DMS79 (cell line): ENCODE data around the gene DDX31.

Source experiments
- DNase-seq: peaks from one replicate; lab custom pipeline; 2025; lab: John Stamatoyannopoulos, UW

Gene DDX31

DNA sequence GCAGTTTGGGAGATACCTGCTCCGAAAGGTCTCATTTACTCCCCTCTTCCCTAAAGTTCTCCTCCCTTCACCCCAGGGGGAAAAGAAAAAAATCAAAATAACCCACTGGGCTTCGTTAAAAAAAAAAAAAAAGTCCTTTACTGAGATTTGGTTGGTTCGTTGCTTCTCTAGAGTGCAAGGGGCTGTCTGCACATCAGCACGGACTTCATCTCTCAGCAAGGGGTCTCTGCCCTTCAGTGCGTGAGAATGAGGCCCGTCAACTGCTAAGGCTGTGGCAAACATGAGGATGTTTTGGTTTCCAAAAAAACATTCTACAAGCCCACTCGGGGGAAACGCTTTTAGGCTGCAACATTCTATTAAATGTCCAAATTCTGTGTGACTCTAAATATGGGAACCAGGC is 77.3 kb downstream of the DDX31 start:
- no peak for DNase-seq

DNA sequence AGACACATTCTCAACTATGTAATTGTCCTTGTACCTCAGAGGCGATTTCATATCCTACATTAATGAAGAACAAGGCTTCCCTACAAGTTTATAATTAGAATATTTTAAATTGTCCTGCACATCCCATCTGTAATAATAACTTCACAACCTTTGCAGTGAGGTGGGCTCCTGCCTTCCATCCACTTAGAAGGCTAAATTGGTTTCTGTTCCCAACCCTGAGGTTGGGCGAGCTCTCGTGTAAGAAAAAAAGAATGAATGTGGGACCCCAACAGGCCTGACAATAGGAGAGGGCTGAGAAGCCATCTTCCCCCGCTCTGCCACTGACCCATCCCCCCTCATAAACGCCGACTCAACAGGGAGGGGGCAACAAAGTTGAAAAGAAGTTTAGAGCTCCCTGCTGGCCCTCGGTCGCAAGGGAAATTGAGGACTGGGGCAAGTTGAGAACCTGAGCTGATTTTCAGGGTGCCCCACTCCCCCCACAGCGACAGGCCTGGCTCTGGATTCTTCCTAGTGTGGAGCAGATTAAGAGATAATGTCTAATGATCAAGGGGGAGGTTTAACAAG is 78.0 kb downstream of the DDX31 start:
- DNase-seq, result no peak

DNA sequence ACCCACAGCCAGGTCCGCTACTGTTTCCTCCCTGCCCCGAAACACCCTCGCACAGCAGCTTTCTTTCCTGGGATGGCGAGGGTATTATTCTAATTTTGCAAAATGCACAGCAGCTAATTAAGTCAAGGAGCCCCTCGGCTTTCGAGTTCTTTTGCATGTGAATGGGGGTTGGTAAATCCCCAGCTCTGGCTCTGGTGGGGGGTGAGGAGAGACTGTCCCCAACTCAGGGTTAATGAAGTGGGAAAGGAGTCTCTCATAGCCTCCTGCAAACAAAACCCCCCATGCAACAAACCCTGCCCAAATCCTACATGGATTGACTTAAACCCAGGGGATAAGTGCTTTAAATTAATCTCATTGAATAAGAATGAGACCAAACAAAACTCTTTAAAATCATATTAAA is 78.5 kb downstream of the DDX31 start:
- DNase-seq, result no peak

DNA sequence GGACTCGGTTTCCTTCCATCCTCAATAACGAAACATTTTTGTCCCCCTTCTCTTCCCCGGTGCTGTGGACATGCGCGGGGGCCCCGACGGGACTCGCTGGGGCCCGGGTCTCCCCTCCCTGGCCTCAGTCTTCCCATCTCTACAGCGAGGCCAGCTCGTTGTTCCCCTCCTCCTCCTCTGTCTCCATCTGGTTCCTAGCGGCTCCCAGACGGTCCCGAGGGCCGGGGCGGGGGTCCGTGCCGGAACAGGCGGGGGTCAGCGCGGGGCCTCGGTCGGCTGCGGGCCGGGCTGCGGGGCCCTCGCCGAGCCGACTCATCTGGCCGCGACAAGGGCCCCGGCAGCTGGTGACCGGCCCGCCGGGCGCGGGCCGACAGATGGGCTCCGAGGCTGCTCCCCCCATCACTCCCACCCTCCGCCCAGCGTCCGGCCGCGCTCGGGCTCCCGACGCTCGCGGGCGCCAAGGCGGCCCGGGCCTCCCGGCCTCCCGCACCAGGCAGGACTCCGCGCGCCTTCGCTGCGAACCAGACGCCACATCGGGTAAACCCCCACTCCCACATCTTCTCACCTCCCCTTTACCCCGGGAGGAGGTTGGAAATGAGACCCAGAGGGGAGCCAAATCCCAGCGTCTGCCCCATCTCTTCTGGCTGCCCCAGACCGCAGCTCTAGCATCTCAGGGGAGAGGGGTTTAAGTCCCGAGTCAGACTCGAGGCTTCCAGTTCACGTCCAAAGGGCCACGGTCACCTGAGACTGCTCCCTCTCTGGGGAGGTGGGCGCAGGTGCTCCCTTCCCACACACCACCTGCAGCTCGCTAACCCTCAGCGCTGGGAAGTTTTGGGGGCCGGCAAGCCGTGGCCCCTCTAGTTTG is 79.2 kb downstream of the DDX31 start:
- DNase-seq, result no peak

DNA sequence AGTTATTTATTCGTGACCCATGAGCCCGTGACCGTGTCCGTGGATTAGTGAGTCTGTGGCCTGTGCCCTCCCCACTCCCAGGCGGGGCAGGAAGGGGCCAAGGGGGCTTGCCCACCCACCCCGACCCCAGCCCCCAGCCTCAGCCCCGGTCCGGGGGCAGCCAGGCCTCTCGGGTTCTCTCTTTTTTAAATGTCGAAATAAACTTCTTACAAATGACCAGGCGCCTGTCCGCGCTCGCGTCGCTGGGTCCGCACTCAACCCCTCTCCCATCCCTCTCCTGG is 79.8 kb downstream of the DDX31 start:
- no peak for DNase-seq

DNA sequence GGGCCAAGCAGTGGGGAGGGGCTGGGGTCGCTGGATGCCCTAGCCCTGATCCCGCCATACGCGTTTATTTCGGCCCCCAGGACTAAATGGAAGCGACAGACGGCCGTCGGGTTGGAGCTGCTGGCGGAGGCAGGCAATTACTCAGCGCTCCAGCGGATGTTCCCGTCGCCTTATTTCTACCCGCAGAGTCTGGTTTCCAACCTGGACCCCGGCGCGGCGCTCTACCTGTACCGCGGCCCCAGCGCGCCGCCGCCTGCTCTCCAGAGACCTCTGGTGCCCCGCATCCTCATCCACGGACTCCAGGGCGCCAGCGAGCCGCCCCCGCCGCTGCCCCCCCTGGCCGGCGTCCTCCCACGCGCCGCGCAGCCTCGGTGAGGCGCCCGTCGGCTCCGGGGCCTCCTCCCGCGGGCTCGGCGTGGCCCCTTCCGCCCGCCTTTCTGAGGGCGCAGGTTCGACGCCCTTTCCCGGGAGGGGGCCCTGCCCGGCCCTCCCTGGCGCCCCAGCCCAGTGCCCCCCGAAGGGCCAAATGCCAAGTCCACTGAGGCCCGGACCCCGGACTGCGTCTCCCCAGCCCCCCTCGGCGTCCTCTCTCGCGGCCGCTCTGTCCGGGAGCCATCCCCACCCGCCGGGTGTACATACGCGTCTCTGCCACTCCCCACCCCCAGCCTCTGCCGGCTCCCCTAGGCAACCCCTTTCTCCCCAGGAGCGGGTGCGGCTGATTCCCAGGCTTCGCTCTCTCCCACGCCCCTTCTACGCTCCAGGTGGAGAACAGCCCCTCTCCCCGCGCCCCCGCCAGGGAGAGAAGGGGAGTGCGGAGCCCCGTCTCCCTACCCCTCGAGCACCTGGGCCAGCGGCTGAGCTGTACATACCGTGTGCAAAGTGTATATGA is 80.4 kb downstream of the DDX31 start:
- DNase-seq, result no peak

DNA sequence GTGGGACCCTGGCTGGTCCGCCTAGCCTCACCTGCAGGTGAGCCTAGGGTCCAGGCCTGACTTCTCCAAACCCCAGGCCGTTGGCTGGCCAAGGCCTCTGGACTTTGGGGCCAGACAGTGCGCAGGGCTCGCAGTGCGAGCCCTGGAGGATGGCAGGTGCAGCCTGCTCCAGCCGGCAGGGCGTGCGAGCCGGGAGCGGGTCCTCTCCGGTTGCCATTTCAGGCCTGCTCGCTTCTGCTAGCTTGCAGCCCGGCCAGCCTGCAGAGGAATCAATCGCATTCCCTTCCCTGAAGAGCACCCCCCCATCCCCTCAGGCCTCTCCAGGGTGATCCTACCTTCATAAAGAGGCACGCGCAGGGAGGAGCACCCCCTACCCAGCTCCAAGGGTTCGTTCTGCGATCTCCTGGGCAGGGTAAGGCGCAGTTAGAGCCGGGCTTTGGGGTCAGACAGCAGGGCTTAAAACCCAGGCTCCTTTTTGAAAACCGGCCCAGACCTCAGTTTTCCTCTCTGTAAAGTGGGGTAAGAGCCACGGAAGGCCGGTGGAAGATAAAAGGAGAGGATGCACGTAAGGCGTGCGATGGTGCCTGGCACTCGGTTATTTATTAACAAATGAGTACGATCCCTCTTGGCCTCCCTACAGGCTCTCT is 81.2 kb downstream of the DDX31 start:
- DNase-seq, result no peak

DNA sequence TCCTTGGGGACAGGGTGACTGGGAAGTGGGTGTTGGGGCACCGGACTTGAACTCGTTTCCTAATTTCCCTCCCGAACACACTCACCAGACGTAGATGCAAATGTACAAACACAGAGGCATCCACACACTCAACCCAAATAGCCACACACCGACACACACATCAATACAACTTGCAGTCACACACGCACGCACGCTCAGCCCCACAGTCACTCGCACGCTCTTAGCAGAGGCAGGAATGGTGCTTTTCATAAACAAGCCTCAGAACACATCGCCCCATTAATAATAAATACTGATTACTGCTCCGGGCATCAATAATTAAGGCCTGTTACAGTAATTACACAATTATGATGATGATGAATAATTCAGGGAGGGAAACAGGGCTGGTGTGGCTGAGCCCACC is 81.7 kb downstream of the DDX31 start:
- no peak for DNase-seq

GRCh38 chr9:132587592-132587955 is 82.2 kb downstream of the DDX31 start:
- no peak for DNase-seq

DNA sequence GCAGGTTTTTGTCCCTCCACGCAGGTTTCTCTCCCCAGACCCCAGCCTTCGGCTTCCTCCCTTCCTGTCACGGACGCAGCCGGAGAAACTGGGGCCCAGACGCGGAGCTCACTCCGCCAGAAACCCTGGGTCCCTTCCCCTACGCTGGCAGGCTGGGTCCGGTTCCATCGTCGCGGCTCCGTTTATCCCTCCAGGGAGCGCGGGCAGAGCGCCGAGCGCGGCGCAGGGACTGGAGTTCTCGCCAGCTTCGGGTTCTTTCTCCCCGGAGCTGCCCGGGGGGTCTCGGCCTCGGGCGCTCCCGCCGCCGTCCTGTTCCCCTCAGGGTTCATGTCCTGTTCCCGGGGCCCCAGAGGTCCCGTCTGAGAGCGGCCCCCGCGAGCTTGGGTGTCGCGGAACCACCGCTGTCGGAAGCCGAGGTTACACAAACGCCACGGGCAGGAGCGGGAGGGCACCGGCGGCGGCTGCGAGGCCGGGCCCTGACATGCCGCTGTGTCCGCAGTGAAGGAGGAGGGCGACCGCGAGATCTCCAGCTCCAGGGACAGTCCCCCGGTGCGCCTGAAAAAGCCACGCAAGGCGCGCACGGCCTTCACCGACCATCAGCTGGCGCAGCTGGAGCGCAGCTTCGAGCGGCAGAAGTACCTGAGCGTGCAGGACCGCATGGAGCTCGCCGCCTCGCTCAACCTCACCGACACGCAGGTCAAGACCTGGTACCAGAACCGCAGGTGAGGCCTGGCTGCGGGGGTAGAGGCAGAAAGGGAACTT is 82.8 kb downstream of the DDX31 start:
- DNase-seq, result no peak

- no peak for DNase-seq
Measured at GRCh38 chr9:132585954-132586829, 83.6 kb downstream of the DDX31 start.

DNA sequence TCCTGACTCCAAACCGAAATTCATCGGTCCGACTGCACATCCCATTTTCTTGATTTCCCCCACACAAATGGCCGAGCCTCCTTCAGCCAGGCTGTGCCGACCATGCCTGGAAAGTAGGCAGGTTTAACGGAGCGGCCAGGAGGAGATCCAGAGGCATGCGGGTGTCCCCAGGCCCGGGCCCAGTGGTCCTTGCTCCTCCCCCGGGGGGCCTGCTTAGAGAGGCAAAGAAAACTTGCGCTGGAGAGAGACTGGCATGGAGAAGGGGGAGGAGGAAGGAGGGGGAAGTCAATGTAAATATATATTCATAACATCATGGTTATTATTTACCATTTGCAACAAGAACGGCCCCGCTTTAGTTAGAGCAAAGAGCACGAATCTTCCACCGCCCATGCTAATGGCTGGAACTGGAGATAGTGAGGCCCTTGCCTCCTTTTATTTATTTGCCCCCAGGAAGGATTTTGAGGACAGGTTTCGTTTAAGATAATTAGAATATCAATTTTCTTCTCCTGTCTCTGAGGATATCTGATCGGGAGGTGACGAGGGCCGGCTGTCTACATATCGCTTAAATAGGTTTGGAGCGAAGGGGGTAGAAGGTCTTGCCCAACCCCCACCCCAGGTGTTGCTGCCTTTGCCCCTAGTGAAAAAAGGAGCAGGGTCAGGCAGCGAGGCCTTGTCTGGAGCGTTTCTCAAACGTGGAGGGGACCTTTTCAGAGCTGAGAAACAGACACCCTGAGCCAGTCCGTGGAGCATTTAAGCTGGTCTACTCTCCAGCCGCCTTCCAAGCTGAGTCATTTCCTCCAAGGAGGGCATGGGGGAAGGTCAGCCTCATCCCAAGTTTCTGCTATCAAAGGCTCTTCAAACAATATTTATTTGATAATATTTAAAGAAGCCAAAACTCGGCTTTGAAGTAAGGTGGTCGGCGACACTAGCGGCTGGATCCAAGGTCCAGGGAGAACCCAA is 84.9 kb downstream of the DDX31 start:
- DNase-seq, result no peak

DNA sequence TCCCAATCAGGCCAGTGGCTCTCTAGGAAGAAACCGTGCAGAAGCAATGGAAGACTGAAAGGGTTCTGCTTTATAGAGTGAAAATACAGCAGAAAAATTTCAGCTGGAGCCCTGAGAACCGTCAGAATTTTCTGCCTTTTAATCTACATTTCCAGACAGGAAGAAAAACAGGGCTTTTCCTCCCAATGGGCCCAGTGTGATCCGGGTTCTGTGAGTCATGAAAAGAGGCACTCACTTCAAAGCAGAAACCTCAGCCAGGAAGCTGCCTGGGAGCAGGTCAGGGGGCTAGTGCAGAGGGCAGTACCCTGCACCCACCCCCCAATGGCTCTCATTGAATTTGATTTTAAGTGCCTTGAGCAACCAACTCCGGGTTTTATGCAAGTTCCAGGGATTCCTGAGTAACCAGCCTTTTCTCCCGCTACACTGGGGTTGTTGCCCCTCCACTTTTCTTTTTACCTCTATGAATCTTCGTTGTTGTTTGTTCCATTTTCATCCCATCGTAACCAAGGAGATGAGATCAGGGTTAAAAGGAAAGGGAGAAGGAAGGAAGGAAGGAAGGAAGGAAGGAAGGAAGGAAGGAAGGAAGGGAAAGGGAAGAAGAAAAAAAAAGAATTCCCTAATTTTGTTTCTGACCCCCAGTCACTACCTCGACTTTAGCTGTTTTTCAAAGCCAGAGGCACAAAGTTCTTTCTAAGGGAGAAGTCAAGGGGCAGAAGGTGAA is 86.0 kb downstream of the DDX31 start:
- DNase-seq, result no peak

GRCh38 chr9:132582786-132583583 is 86.8 kb downstream of the DDX31 start:
- DNase-seq, result no peak

GRCh38 chr9:132582276-132582785 is 87.5 kb downstream of the DDX31 start, which contains the start of gene BARHL1:
BARHL1 (plus strand) TSS chr9:132582606; CDS start chr9:132582798, 192 bp downstream.
- DNase-seq, result no peak

- DNase-seq, result no peak
Measured at GRCh38 chr9:132579427-132579798, 90.4 kb downstream of the DDX31 start.

- DNase-seq, result no peak
Measured at GRCh38 chr9:132578367-132578932, 91.3 kb downstream of the DDX31 start.
